LNCAP (cell line): ENCODE measurements around the gene PLSCR4.

Experiments
- CTCF ChIP-seq: fragments of 450-650 bp; IDR thresholded peaks from 2 replicates; pipeline ENCODE4 v1.5.1; 2017; ENCODE audit warnings: mild to moderate bottlenecking

PLSCR4 gene

GRCh38 chr3:146259880-146260589 is 9.1 kb upstream of the PLSCR4 start:
- no peak for TF ChIP-seq CTCF

- TF ChIP-seq CTCF = no peak
These were observed 6.1 kb upstream of the PLSCR4 start for GRCh38 chr3:146256851-146257486.

- no peak for TF ChIP-seq CTCF
These were observed 984 bp downstream of the PLSCR4 start for GRCh38 chr3:146249921-146250320.

- TF ChIP-seq CTCF = no peak
These were observed 3.0 kb downstream of the PLSCR4 start for GRCh38 chr3:146247911-146248310.

GRCh38 chr3:146246526-146246925 is 4.4 kb downstream of the PLSCR4 start:
- TF ChIP-seq CTCF = no peak

GRCh38 chr3:146243559-146243958 is 7.3 kb downstream of the PLSCR4 start:
- TF ChIP-seq CTCF = no peak

- no peak for TF ChIP-seq CTCF
These were observed 9.2 kb downstream of the PLSCR4 start for GRCh38 chr3:146241523-146242240.
